ENCODE measurements around the gene PCBD1.
A peak's percentile ranks its signal among the peaks of the same experiment; 100 is the strongest.

Gene PCBD1

DNA sequence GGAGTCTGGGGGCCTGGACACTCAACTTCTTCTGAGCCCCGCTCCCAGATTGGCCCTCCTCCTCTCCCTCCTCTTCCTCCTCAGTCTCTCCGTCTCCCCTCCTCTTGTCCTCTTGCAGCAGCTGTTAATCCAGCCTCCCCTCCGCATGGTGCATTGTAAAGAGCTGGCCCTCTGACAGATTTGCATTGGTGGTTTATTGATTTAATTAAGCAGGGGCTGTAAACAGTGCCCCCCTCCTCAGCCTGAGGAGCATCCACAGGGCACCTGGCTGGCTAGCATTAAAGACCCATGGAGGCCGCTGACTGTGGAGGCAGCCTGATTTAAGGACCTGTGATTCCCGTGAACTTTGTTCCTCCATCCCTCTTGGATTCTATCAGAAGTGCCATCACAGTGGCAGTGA lies 28.9 kb upstream of the PCBD1 start:
- no peak for DNase-seq

DNA sequence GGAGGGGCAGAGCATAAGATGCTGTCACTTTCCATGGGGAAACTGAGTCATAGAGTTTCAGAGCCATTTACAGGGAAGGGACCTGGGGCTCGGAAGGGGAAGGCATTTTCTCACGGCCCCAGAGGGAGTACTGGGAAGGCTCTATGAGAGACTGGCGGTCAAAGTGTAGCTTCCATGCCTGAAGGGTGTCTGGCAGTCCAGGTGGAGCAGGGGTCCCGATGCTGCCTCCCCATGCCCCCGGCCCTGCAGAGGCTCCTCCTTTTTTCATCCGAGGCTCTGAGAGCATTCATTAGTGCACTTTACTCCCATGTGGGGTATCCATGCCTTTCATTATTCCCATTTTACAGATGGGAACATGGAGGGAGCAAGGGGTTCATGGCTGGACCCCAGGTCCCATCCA lies 27.9 kb upstream of the PCBD1 start:
- no peak for DNase-seq

DNA sequence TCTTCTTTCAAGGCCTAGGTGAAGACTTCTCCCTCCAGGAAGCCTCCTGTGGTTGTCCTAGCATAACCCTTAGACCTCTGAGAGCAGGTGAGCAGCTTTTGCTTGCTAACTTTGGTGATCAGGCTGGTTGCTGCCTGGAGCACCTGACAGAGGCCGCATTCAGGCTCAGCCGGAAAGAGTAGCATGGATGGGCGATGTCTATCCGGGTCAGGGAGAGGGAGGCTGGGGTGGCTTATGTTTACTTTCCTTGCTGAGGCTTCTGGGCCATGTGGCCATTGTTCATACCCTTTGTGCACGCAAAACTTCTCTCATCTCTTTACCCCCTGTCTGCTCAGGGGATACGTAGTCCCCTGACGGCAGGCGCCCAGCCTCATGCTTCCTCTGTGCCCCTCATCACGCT lies 27.4 kb upstream of the PCBD1 start:
- DNase-seq, result no peak

DNA sequence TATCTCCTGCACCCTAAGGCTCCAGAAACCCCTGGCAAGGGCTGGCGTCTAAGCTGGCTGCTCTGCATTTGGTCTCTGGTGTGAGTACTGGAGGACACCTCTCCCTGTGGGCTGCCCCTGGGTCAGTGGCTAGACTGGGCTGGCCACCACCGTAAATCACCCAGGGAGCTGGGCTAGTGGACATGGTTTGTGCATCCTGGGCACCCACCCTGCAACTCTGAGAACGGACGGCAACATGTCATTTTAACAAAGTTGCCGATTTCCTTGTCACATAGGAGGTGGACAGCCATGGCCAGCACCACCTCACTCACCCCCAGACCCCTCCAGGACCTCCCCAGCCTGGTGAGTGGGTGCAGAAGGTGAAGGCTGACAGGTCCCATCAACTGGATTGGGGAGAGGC lies 26.8 kb upstream of the PCBD1 start:
- DNase-seq, result no peak

DNA sequence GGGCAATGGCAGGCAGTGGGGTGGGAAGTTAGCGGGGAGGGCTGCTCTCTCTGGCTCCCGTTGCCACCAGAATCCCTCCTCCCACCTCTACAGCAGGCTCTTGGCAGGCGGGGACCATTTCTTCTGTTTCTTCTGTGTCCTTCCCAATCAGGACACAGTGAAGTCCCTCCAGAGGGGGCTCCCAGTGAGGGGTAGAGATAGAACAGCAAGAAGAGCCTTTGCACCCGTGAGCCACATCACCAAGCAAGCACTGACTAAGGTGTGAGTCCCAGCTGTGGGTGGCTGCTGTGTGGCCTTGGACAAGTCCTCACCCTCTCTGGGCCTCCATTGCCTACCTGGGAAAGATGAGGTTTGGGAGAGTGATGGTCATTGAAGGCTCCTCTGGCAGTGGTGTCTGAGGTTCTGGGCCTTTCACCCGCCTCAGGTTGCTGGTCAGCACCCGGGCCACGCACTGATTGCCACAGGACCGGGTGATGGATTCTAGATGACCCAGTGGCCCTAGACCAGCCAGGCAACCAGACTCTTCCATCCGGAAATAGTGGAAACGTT lies 26.0 kb upstream of the PCBD1 start:
- DNase-seq, result no peak

DNA sequence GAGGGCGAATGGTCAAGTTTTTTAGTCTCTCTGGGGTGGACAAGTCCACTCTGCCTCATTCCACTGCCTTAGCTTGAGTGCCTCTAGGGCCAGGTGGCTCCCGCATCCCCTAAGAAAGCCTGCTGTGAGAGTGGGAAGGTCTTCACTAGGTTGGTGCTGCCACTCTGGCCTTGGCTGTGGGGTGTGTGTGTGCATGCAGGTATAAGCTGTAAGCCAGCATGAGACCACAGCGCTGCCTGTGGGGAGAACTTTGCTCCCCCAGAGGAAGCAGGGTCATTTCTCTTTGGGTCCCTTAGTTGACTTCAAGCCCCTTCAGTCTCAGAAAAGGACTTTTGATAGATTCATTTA lies 25.5 kb upstream of the PCBD1 start:
- DNase-seq, result no peak

DNA sequence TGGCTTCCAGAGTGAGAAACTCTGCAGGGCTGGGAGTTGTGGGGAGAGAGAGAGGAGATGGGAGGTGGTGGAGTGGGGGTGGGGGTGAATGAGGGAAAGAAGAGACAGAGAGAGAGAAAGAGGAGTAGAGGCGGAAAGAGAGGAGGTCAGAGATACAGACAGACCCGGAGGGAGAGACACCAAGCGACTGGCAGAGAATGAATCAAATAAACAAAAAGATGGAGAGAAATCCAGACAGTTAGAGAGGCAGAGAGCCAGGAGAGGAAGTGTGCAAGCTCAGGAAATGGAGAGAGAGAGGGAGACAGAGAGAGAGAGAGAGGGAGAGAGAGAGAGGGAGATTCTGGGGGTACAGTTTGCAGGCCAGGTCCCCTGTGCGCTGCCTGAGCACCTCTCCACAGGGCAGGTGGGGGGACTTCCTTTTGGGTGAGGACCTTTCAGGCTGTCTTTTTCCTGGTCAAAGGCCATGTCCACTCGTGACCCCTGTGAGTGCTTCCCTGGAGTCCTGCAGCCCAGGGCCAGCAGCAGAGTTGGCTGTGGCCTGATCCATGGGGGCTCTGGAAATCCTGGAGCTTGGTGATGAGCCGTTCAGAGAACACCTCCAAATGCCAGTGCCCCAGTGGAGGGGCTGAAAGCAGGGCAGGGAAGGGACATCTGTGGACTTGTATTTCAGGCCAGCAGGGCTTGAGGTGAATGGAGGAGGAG lies 25.0 kb upstream of the PCBD1 start:
- no peak for DNase-seq

DNA sequence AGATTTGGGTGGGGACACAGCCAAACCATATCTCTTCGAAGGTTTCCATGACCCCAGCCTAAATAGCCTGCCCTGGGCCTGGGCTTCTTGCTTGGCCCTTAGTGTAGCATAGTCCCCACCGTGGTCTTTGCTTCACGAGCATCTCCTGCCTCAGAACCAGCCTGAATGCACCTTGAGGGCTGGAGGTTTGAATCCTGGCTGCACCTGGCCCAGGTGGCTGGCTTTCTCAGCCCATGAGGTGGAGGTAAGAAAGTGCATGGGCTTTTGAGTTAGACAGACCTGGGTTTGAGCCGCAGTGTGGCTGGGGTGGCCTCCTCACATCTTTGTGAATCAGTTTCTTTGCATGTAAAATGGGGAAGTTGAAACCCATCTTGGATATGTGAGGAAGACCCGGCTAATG lies 24.2 kb upstream of the PCBD1 start:
- DNase-seq, result no peak

DNA sequence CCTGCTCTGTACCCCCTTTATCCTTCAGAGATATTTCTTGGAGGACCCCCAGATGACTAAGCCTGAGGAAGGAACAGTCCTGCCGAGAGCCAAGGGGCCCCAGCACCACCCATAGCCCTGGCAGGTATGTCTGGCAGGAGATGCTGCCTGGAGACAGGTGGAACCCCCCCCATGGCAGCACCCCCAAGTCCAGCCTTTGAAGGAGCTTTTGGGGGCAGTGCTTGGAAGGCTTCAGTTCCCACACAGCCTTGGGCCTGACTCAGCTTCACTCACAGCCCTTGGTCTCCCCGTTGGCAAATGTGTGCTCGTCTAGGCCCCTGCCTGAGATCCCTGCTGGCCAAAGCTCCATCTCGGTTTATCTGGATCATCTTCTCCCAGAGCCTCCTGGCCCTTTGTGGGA lies 23.0 kb upstream of the PCBD1 start:
- no peak for DNase-seq

DNA sequence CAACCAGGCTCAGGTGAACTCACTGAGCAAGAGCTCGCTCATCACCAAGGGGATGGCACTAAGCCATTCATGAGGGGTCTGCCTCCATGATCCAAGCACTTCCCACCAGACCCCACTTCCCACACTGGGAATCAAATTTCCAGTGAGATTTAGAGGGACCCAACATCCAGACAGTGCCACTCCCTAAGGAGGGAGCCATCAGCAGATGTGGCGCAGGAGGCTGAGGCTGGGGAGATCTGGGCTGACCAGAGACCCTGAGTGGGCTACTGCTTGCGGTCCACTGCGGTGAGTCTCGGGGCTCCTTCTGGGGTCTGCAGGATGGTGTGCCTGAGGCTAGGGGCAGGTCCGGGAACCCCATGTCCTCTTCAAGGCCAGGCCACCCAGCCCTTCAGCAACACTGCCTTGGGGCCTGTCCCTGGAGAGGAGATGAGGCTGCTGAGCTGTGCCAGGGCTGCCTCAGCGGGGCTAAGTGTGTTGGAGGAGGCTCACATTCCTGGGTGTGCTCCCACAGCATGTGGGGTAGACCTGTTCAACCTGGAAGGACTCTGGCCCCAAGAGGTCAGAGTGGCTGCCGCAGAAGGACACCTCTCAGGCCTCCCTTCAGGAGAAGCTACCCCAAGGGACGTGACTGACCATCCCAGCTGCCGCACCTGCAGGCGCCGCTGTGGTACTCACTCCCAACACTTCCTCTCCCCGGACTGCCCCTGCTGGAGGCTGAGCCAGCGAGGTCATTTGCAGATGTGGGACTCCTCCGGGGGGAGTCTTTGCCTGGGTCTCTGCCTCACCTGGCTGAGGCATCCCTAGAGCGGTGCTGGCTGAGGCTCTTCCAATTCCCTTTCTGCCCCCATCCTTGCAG lies 22.3 kb upstream of the PCBD1 start:
- no peak for DNase-seq

DNA sequence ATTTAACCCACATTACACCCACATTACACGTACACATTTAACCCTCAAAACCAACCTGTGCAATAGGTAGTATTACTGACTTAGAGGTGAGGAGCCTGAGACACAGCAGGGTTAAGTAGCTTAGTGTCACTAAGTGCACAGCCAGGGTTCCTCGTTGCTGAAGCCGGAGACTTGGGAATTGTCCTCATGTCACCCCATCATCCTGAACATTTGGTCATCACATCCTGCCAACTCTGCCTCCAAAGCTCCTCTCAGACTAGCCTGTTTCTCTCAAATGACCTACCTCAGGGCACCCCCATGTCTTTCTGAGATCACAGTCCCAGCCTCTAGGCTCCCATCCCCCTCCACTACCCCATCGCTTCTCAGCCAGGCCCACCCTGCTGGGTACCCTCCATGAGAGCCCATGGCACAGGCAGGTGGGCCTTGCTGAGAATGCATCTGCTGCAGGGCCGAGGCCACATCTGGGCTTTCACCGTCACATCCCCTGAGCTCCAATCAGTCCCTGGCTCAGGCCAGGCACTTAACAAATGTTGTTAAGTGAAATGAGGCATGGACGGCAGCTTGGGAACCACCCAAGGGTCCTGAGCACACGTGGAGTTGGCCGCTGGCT lies 21.1 kb upstream of the PCBD1 start:
- no peak for DNase-seq

DNA sequence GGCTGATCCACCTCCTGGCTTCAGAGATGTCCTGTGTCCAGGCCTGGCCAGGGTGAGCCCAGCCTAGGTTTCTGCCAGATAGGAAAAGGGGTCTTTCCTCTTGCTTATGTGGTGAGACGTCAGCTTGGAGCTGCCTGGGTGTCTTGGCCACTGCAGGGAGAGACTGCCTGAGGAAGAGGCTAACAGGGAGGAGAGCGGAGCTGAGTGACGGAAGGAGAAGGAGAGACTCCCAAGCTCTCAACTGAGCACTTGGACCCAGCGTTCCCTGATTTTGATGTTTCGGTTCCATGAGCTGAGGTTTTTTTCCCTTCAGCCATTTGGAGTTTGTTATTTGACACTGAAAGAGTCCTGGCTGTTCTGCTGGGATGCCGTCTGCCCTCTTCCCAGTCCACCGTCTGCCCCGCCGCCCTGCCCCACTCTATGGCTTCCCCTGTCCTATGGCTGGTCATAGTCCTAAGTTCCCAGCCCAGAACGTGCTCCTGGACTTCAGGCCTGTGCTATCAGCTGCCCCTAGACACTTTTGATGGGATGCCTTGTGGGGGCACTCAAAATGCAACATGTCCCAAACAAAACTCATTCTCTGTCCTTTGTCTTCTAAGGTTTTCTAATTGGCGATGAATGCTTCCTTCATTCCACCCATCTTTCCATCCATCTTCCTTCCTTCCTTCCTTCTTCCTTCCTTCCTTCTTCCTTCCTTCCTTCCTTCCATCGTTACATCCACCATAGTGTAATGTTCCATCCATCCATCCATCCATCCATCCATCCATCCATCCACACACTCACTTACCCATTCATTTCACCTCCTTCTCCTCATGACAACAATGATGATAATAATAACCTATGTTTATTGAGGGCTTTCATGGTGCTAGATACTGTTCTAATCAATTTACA lies 20.3 kb upstream of the PCBD1 start:
- DNase-seq, result no peak

DNA sequence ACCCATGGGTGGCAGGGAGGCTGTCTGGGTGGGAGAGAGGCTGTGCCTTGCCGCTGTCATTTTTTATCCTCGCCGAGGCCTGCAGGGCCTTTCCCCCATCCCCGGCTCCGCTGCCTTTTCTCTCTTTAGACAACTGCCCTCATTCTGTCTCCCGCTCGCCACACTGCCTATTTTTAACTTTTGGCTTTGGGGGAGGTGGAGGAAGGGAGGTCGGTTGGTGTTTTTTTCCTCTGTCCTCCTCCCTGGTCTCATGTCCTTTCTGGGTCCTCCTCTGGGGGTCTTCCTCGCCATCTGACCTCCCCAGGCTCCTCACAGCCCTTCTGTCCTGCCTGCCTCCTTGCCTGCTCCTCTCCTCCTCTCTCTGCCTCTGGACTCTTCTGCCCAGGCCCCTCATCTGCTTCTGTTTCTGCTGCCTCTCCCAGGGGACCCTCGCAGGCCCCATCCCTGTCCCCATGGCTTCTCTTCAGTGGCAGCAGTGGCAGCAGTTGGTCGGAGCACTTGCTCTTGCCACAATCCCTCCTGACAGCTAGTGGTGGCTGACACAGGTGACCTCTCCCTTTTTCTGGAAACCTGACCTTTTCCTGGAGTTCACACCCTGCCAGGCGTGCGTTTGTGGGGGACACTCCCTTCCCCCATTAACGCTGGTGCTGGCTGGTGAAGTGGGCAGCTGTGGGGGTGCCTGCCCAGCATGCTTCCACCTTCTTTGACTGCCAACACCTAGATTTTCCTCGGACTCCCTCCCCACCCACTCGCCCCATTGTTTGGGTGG lies 19.5 kb upstream of the PCBD1 start:
- DNase-seq, result no peak

DNA sequence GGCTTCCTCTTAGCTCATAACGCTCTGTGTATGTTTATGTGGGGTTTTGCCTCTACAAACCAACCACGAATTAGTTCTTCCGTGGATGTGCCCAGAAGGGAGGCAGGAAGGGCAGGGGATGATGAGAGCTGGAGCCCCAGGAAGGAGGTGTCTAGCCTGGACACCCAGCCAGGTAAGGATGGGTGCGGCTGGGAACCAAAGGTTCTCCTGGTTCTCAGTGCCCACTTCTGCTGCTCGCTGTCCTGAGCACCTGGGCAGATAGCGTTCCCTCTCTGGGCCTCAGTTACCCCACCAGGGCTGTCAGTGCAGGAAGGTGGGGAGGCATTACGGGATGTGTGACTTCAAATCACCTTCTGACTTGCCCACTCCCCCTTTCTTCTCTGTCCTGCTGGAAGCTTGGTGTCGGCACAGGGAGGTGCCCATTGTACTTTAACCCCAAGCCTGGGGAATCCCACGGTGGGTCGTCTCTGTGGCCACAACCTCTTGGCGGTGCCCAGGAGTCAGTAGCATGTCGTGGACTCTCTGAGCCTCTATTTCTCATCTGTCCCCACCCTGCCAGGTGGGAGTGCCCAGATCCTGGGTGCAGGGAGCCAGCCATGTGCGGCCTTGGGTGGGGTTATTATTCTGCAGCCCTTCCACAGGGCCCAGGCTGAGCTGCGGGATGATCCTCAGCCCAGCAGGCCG lies 18.7 kb upstream of the PCBD1 start:
- no peak for DNase-seq

DNA sequence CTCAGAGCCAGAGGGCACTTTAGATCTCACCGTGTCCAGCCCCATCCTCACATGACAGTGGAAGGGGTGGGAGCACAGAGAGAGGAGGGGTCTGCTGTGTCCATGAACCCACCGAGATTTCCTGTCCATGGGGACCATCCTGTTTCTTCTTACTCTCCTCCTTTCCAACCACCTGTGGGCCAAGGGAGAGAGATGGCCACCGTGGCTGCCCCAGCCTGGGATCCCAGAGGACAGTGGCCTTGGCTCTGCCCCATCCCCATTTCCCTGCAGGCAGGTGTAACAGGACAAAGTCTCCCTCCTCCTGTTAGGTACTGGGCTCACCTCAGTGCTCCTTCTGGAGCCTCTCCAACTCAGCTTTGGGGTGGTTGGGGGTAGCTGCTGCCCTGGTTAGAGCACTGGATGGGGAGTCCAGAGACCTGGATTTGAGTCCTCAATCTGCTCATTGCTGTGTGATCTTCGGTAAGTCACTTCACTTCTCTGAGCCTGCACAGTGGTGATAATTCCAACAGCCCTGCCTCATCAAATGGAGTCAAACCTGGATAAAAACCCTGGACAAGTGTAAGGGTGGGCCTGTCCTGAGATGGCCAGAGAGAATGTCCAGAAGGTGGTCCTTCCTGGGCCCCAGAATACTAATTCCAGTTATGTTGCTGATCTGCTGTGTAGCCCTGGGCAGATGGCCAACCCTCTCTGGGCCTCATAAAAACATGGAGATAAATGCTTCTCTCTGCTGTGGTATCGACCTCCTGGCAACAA lies 17.8 kb upstream of the PCBD1 start:
- no peak for DNase-seq

DNA sequence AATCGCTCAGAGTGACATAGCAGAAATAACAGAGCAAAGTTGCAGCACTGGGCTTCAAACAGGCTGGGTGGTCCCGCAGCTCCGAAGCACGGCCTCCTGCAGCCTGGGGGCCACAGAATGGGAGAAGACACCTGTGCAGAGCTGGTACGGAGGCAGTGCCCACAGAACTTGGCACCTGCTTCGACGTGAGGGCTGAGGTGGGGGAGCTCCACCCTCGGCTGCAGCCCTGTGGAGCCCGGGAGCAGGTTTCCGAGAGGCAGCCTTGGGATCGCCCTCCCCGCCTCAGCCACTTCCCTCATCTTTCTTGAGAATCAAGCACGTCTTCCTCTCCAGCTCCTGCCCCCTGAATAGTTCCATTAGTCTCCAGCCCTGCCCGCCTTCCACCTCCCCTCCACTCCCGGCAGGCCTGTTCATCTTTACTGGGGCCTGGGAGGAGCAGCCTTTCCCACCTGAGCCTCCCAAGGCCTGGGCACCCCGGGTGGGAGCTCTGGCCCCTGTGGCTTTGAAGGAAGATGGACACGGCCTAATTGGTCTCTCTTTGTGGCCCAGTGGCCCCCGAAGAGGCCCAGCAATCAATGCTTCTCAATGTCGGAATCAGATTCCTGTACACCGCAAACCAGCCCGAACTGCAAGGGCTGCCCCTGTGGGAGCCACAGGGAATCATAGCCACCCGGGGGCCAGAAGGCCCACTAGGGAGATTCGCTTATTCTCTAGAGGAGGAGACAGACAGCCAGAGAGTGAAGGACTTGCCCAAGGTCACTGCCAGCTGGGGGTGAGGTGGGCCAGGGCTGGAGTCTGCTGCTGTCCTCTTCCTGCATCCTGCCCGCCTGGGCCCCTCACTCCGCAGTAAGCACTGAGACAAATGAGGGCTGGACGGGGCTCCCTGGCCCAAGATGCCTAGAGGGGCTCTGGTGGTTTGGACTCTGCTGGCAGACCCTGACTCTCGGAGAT lies 17.0 kb upstream of the PCBD1 start:
- DNase-seq, result no peak

DNA sequence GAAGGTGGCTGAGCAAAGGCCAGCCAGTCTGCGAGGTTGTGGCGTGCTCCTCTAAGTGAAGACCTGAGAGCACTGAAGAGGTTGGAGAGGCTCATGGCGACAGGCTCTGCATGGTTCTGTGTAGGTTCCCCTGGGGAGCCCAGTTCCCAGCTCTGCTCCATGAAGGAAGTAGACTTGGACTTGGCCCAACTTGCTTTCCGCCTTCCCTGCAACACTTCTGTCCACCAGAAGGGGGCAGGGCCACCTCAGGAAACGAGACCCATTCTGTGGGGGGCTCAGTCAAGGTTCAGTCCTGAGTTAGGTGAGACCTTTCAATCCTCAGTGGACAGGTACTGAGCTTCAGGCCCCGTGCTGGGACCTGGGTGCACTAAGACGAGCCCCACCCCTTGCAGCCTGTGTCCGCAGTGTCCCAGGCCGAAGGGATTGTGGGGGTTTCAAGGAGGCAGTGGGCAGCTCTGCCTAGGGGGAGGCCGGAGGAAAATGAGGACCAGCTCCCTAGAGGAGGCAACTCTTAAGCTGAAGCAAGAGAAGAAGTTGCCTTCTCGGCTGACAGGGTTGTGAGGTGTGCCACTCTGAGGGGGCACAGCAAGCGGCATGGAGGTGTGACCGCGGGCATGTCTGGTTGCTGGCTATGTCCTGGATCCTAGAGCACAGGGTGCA lies 15.0 kb upstream of the PCBD1 start:
- peak; percentile 50 for DNase-seq

DNA sequence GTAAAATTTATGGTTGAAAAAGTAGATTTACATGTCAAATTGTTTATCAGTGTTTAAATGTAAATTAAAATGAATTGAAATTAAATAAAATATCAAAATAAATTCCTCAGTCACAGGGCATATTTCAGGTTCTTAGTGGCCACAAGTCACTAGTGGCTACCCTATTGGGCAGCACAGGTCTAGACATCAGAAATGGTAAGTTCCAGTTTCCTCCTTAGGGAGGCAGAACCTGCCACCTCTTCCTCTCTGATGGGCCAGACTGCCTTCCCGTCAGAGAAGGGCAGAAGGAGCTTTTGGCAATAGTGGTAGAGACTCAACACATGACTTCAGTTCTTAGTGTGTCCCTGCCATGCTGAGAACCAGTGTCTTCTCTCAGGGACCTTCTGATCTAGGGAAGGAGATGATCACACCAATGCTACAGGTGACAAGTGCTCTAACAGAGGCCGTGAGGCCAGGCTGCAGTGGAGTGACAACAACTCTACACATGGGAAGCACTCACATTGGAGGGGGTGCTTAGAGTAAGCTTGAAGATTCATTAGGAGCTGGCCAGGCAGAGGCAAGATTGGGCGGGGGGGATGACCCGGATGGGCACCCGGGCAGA lies 14.4 kb upstream of the PCBD1 start:
- DNase-seq, result no peak

Measured in activated CD4-positive, alpha-beta T cell treated with anti-CD3 and anti-CD28 coated beads for 48 hours (primary cell).